SK-N-SH (cell line): ENCODE measurements around the gene DENND1A. TPM values are rescaled to one million over a fixed set of nuclear protein-coding genes. Genes with fewer than 3 reads are reported as not detected.

Experiments used
- CTCF ChIA-PET: fragments of 300-600, 350-600 bp; formaldehyde crosslinking; extraction: SDS; loops from one replicate; lab custom pipeline; 2021; lab: Yijun Ruan, JAX
- POLR2A ChIA-PET: fragments of 350-600 bp; sonication (Branson Sonifier 250); formaldehyde crosslinking; extraction: SDS; loops from one replicate; lab custom pipeline; 2020; ENCODE audit warnings: antibody characterized with exemption, inconsistent platforms; lab: Yijun Ruan, JAX
- DNase-seq: peaks from one replicate; pipeline ENCODE4 v3.0.0; 2012
- H2AFZ ChIP-seq: fragments of 200-600 bp; sonication (generic); 2 replicates; pipeline ENCODE4 v1.8.1; 2016; ENCODE audit warnings: antibody characterized with exemption, mild to moderate bottlenecking, low read depth
- H3F3A ChIP-seq: fragments of 200-600 bp; sonication (generic); replicated peaks from 2 replicates; pipeline ENCODE3; 2016; ENCODE audit warnings: antibody characterized with exemption, mild to moderate bottlenecking; ENCODE audit not compliant: insufficient read depth
- H3K27ac ChIP-seq, 2 experiments: fragments of 200-500 bp in 1 of 2; fragments of 200-600 bp in 1 of 2; sonication (Bioruptor generic) in 1 of 2; sonication (generic), shearing (Covaris generic) in 1 of 2; 2 replicates each; pipeline versions ENCODE4 v1.5.1 to v1.6.1; 2014 to 2016; ENCODE audit warnings: low read depth in 2 of 2, inconsistent platforms in 1 of 2, low read length in 1 of 2, mild to moderate bottlenecking in 1 of 2, mixed read lengths in 1 of 2
- H3K27me3 ChIP-seq: fragments of 200-600 bp; sonication (generic), shearing (Covaris generic); 2 replicates; pipeline ENCODE4 v1.6.1; 2016; ENCODE audit warnings: mixed run types; ENCODE audit not compliant: insufficient read depth
- H3K36me3 ChIP-seq, 2 experiments: fragments of 200-500 bp in 1 of 2; fragments of 200-600 bp in 1 of 2; sonication (Bioruptor generic) in 1 of 2; sonication (generic) in 1 of 2; replicated peaks in 1 of 2; 2 replicates each; pipeline versions ENCODE3 to v1.5.1; 2014 to 2016; ENCODE audit warnings: low read length in 1 of 2, mild to moderate bottlenecking in 1 of 2; ENCODE audit not compliant: insufficient read depth in 2 of 2, control insufficient read depth in 1 of 2
- H3K4me1 ChIP-seq, 2 experiments: fragments of 200-500 bp in 1 of 2; fragments of 200-600 bp in 1 of 2; sonication (Bioruptor generic) in 1 of 2; sonication (generic), shearing (Covaris generic) in 1 of 2; 2 replicates each; pipeline versions ENCODE4 v1.5.1 to v1.6.1; 2014 to 2016; ENCODE audit warnings: low read depth in 1 of 2, low read length in 1 of 2, mixed run types in 1 of 2; ENCODE audit not compliant: insufficient read depth in 2 of 2, control insufficient read depth in 1 of 2
- H3K4me2 ChIP-seq: fragments of 200-600 bp; sonication (generic), shearing (Covaris generic); 2 replicates; pipeline ENCODE4 v1.6.1; 2017; ENCODE audit warnings: mixed run types
- H3K4me3 ChIP-seq, 2 experiments: fragments of 200-500 bp in 1 of 2; fragments of 200-600 bp in 1 of 2; sonication (Bioruptor generic) in 1 of 2; sonication (generic), shearing (Covaris generic) in 1 of 2; 2 replicates each; pipeline versions ENCODE4 v1.5.1 to v1.8.1; 2014 to 2016; ENCODE audit warnings: low read depth in 2 of 2, inconsistent platforms in 1 of 2, low read length in 1 of 2, mild to moderate bottlenecking in 1 of 2, mixed read lengths in 1 of 2, moderate library complexity in 1 of 2
- H3K79me2 ChIP-seq: fragments of 200-600 bp; sonication (generic); 2 replicates; pipeline ENCODE4 v1.8.1; 2017; ENCODE audit warnings: mild to moderate bottlenecking; ENCODE audit not compliant: insufficient read depth
- H3K9ac ChIP-seq: fragments of 200-600 bp; sonication (generic); 2 replicates; pipeline ENCODE4 v1.6.1; 2017; ENCODE audit warnings: mixed run types
- H3K9me2 ChIP-seq: fragments of 200-600 bp; sonication (generic); 2 replicates; pipeline ENCODE4 v1.6.1; 2017; ENCODE audit warnings: mixed run types
- H3K9me3 ChIP-seq: fragments of 200-600 bp; sonication (generic); 2 replicates; pipeline ENCODE4 v1.6.1; 2017; ENCODE audit warnings: mixed run types, mild to moderate bottlenecking, moderate library complexity
- H4K20me1 ChIP-seq: fragments of 200-600 bp; sonication (generic); 2 replicates; pipeline ENCODE4 v1.6.1; 2017; ENCODE audit warnings: mild to moderate bottlenecking, mixed run types; ENCODE audit not compliant: insufficient read depth
- CHD2 ChIP-seq: fragments of 150-350 bp; IDR thresholded peaks from 2 replicates; pipeline ENCODE4 v1.6.1; 2018; ENCODE audit warnings: low read length; ENCODE audit not compliant: partially characterized antibody
- EP300 ChIP-seq, 2 experiments: IDR thresholded peaks; 2 replicates each; pipeline versions ENCODE4 v1.4.0 to v1.6.1; 2012; ENCODE audit warnings: borderline replicate concordance in 1 of 2, low read depth in 1 of 2, low read length in 1 of 2
- EZH2phosphoT487 ChIP-seq: fragments of 200-600 bp; sonication (generic); IDR thresholded peaks from 2 replicates; pipeline ENCODE4 v1.6.1; 2017; ENCODE audit warnings: low read depth, mixed run types, mild to moderate bottlenecking, antibody characterized with exemption, moderate library complexity, borderline replicate concordance
- FOXJ3 ChIP-seq: sonication (generic); formaldehyde crosslinking; IDR thresholded peaks from 2 replicates; pipeline ENCODE4 v1.5.1; 2020; ENCODE audit warnings: mild to moderate bottlenecking, missing genetic modification reagents
- GATA2 ChIP-seq: sonication (generic); formaldehyde crosslinking; IDR thresholded peaks from 2 replicates; pipeline ENCODE4 v1.5.0; 2020; ENCODE audit warnings: mild to moderate bottlenecking, missing genetic modification reagents
- JUND ChIP-seq: IDR thresholded peaks from 2 replicates; pipeline ENCODE4 v1.4.0; 2012
- MXI1 ChIP-seq: IDR thresholded peaks from 2 replicates; pipeline ENCODE4 v1.6.1; 2012; ENCODE audit warnings: mild to moderate bottlenecking, low read depth, low read length, improper control_type of control experiment
- NFIC ChIP-seq: IDR thresholded peaks from 2 replicates; pipeline ENCODE4 v1.4.0; 2012; ENCODE audit warnings: borderline replicate concordance
- NRF1 ChIP-seq: IDR thresholded peaks from 2 replicates; pipeline ENCODE4 v1.6.1; 2012; ENCODE audit warnings: low read depth, mild to moderate bottlenecking, low read length
- PBX3 ChIP-seq: IDR thresholded peaks from 2 replicates; pipeline ENCODE4; 2012
- RAD21 ChIP-seq: IDR thresholded peaks from 2 replicates; pipeline ENCODE4 v1.6.1; 2012; ENCODE audit warnings: mild to moderate bottlenecking, low read length
- RCOR1 ChIP-seq: fragments of 150-350 bp; IDR thresholded peaks from 2 replicates; pipeline ENCODE4 v1.6.1; 2017; ENCODE audit warnings: antibody characterized with exemption, low read length
- TAF1 ChIP-seq: IDR thresholded peaks from 2 replicates; pipeline ENCODE4 v1.6.1; 2012; ENCODE audit warnings: low read depth, mild to moderate bottlenecking, low read length, moderate library complexity, borderline replicate concordance
- TCF12 ChIP-seq: IDR thresholded peaks from 2 replicates; pipeline ENCODE4 v1.4.0; 2012
- USF2 ChIP-seq: fragments of 150-350 bp; IDR thresholded peaks from 2 replicates; pipeline ENCODE4 v1.6.1; 2017; ENCODE audit warnings: antibody characterized with exemption, low read length, low read depth, borderline replicate concordance
- YY1 ChIP-seq: IDR thresholded peaks from 2 replicates; pipeline ENCODE4 v1.4.0; 2012; ENCODE audit warnings: low read depth, mild to moderate bottlenecking
- WGBS: methylation state at CpG from one replicate; pipeline ENCODE4 v1.1.6; 2017; ENCODE audit warnings: low lambda C conversion rate; 5-methylcytosine and 5-hydroxymethylcytosine counted together
- polyA plus RNA-seq, 3 experiments: library from polyadenylated mRNA; depleted of rRNA; stranded (reverse); fragments of >200 nt; gene quantifications; 2 replicates each; pipeline ENCODE4 v1.2.3, GENCODE V29; 2012
- TF ChIP-seq, protein P1 (sequence below): IDR thresholded peaks from 2 replicates; pipeline ENCODE4 v1.4.0; 2012; ENCODE audit warnings: low read depth, borderline replicate concordance
- TF ChIP-seq, protein P2 (sequence below): IDR thresholded peaks from 2 replicates; pipeline ENCODE4 v1.6.1; 2012; ENCODE audit warnings: mild to moderate bottlenecking, low read depth, low read length, moderate library complexity

The DENND1A gene
- polyA plus RNA-seq, 1 of the 3 experiments (the other 2 are of a cell fraction): 25.4 TPM

GRCh38 chr9:123542435-123543225 is 387.3 kb downstream of the DENND1A start:
- no peak overlapping the region for H3K27ac ChIP-seq
- no peak for DNase-seq
- CTCF ChIA-PET: interaction anchor here (0.8 to 6.9 kb wide), 19 partner anchors 9 to 850 kb away, joined by 3 to 61 read pairs (median 4); no protein-coding TSS in a partner anchor
- H3K4me1 ChIP-seq: no peaks in the 10 kb centered on the region
- H3F3A ChIP-seq: no peaks in the 10 kb centered on the region
- no peaks in the 10 kb centered on the region for H3K9me2 ChIP-seq
- no peak overlapping the region for H3K4me2 ChIP-seq
- H3K36me3 ChIP-seq: peaks cover 0 to under 1% of the 10 kb centered on the region in 2 experiments
- H2AFZ ChIP-seq: no peak overlapping the region
- TF ChIP-seq EZH2phosphoT487 (no peak), TCF12 (no peak), GATA2 (CRISPR knock-in tag) (no peak), RAD21 (no peak), RCOR1 (no peak), FOXJ3 (no peak), PBX3 (no peak), YY1 (no peak), NFIC (no peak), USF2 (no peak), EP300 (IDR thresholded peaks at IDR 0.05; ENCODE audit: borderline replicate concordance in 1 of 2, low read depth in 1 of 2, low read length in 1 of 2) (no peak), JUND (no peak), CHD2 (no peak)
- TF ChIP-seq, protein P1, sequence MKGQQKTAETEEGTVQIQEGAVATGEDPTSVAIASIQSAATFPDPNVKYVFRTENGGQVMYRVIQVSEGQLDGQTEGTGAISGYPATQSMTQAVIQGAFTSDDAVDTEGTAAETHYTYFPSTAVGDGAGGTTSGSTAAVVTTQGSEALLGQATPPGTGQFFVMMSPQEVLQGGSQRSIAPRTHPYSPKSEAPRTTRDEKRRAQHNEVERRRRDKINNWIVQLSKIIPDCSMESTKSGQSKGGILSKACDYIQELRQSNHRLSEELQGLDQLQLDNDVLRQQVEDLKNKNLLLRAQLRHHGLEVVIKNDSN: no peak
- TF ChIP-seq, all 33 proteins: peak for 0
- Histone ChIP-seq H3K79me2 (no peaks in the 10 kb centered on the region), H3K9ac (no peak overlapping the region), H3K9me3 (no peaks in the 10 kb centered on the region), H3K4me3 (no peak overlapping the region), H3K27me3 (no peaks in the 10 kb centered on the region), H4K20me1 (no peaks in the 10 kb centered on the region; the same call in 1 of the 2 replicates)
- POLR2A ChIA-PET: no interaction called here
- 90% methylated on average over 11 of the region's 11 CpGs for WGBS

- 83% methylated on average over 5 of the region's 5 CpGs for WGBS
- Histone ChIP-seq H2AFZ (no peak overlapping the region), H3K4me1 (no peaks in the 10 kb centered on the region), H3K9me3 (no peaks in the 10 kb centered on the region), H3K4me2 (no peak overlapping the region), H4K20me1 (no peaks in the 10 kb centered on the region; the same call in 1 of the 2 replicates), H3K79me2 (no peaks in the 10 kb centered on the region), H3K36me3 (peaks cover 0 to 3% of the 10 kb centered on the region in 2 experiments), H3K4me3 (no peak overlapping the region), H3K27ac (no peak overlapping the region), H3K9ac (no peak overlapping the region), H3F3A (no peaks in the 10 kb centered on the region), H3K9me2 (no peaks in the 10 kb centered on the region), H3K27me3 (no peaks in the 10 kb centered on the region)
- CTCF ChIA-PET: interaction anchor here (0.6 to 6.9 kb wide), 10 partner anchors 12 to 1677 kb away, joined by 3 to 61 read pairs (median 4); no protein-coding TSS in a partner anchor
- no peak for TF ChIP-seq TAF1
- TF ChIP-seq NRF1: no peak
- TF ChIP-seq CHD2: no peak
- TF ChIP-seq, protein P1: no peak
- TF ChIP-seq TCF12: no peak
- no peak for TF ChIP-seq MXI1
- TF ChIP-seq, protein P2, sequence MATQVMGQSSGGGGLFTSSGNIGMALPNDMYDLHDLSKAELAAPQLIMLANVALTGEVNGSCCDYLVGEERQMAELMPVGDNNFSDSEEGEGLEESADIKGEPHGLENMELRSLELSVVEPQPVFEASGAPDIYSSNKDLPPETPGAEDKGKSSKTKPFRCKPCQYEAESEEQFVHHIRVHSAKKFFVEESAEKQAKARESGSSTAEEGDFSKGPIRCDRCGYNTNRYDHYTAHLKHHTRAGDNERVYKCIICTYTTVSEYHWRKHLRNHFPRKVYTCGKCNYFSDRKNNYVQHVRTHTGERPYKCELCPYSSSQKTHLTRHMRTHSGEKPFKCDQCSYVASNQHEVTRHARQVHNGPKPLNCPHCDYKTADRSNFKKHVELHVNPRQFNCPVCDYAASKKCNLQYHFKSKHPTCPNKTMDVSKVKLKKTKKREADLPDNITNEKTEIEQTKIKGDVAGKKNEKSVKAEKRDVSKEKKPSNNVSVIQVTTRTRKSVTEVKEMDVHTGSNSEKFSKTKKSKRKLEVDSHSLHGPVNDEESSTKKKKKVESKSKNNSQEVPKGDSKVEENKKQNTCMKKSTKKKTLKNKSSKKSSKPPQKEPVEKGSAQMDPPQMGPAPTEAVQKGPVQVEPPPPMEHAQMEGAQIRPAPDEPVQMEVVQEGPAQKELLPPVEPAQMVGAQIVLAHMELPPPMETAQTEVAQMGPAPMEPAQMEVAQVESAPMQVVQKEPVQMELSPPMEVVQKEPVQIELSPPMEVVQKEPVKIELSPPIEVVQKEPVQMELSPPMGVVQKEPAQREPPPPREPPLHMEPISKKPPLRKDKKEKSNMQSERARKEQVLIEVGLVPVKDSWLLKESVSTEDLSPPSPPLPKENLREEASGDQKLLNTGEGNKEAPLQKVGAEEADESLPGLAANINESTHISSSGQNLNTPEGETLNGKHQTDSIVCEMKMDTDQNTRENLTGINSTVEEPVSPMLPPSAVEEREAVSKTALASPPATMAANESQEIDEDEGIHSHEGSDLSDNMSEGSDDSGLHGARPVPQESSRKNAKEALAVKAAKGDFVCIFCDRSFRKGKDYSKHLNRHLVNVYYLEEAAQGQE: no peak
- TF ChIP-seq EZH2phosphoT487: no peak
- TF ChIP-seq NFIC: no peak
- no peak for DNase-seq
- POLR2A ChIA-PET: no interaction called here
Observed at GRCh38 chr9:123541411-123541810, 388.5 kb downstream of the DENND1A start.
